Keratinocyte (primary cell): ENCODE data around the gene CCNB1IP1. TPM values are rescaled to one million over a fixed set of nuclear protein-coding genes. Genes with fewer than 3 reads are reported as not detected.

Experiments used
- DNase-seq: peaks from one replicate; pipeline ENCODE4 v3.0.0-alpha.2; 2011; ENCODE audit warnings: low read depth, missing footprints, low spot score
- FAIRE-seq: peaks from 2 replicates; lab custom pipeline; 2011; peaks lifted over from hg19 to GRCh38; lab: Jason Lieb, UNC
- H2AFZ ChIP-seq: 2 replicates; pipeline ENCODE4 v1.6.0; 2012; ENCODE audit warnings: low read length, control low read depth, inconsistent platforms; ENCODE audit not compliant: control insufficient read depth
- H3K27ac ChIP-seq: 2 replicates; pipeline ENCODE4 v1.5.1; 2011; ENCODE audit warnings: low read length; ENCODE audit not compliant: control insufficient read depth, insufficient read depth
- H3K27me3 ChIP-seq: 3 replicates; pipeline ENCODE4 v1.6.0; 2011; ENCODE audit warnings: low read length; ENCODE audit not compliant: control insufficient read depth, insufficient read depth; ENCODE audit errors: extremely low read depth
- H3K36me3 ChIP-seq, 2 experiments: 2 replicates in 1 of 2; 3 replicates in 1 of 2; pipeline ENCODE4 v1.5.1; 2011; ENCODE audit warnings: low read length in 2 of 2, mild to moderate bottlenecking in 1 of 2; ENCODE audit not compliant: control insufficient read depth in 2 of 2, insufficient read depth in 2 of 2; ENCODE audit errors: extremely low read depth in 1 of 2
- H3K4me1 ChIP-seq: 3 replicates; pipeline ENCODE4 v1.5.1; 2011; ENCODE audit warnings: low read length; ENCODE audit not compliant: control insufficient read depth, insufficient read depth; ENCODE audit errors: extremely low read depth
- H3K4me2 ChIP-seq: 3 replicates; pipeline ENCODE4 v1.6.0; 2011; ENCODE audit warnings: low read depth, low read length; ENCODE audit not compliant: control insufficient read depth, insufficient read depth; ENCODE audit errors: extremely low read depth
- H3K4me3 ChIP-seq, 3 experiments: fragments of 200-600 bp in 1 of 3; sonication (generic) in 1 of 3; 2 replicates in 2 of 3; 3 replicates in 1 of 3; pipeline ENCODE4 v1.5.1; 2011 to 2016; ENCODE audit warnings: low read length in 3 of 3, mild to moderate bottlenecking in 3 of 3, control low read depth in 2 of 3, inconsistent platforms in 1 of 3, low read depth in 1 of 3, mixed read lengths in 1 of 3, mixed run types in 1 of 3, moderate library complexity in 1 of 3; ENCODE audit not compliant: control insufficient read depth in 2 of 3, insufficient read depth in 2 of 3; ENCODE audit errors: extremely low read depth in 1 of 3
- H3K79me2 ChIP-seq: 2 replicates; pipeline ENCODE4 v1.6.0; 2012; ENCODE audit warnings: low read length; ENCODE audit not compliant: control insufficient read depth, insufficient read depth
- H3K9ac ChIP-seq: 3 replicates; pipeline ENCODE4 v1.6.0; 2011; ENCODE audit warnings: low read length; ENCODE audit not compliant: control insufficient read depth, insufficient read depth; ENCODE audit errors: extremely low read depth
- H3K9me1 ChIP-seq: 3 replicates; pipeline ENCODE4 v1.6.0; 2011; ENCODE audit warnings: low read length; ENCODE audit not compliant: control insufficient read depth, insufficient read depth; ENCODE audit errors: extremely low read depth
- H3K9me3 ChIP-seq: 2 replicates; pipeline ENCODE4 v1.5.1; 2012; ENCODE audit warnings: low read depth, low read length; ENCODE audit not compliant: control insufficient read depth
- H4K20me1 ChIP-seq: 3 replicates; pipeline ENCODE4 v1.6.0; 2011; ENCODE audit warnings: low read length; ENCODE audit not compliant: control insufficient read depth, insufficient read depth; ENCODE audit errors: extremely low read depth
- CTCF ChIP-seq, 3 experiments: IDR thresholded peaks in 1 of 3; conservative IDR thresholded peaks in 1 of 3; optimal IDR thresholded peaks in 1 of 3; 2 replicates in 2 of 3; 3 replicates in 1 of 3; pipeline versions ENCODE3 to v1.5.1; 2011; ENCODE audit warnings: low read length in 3 of 3, mild to moderate bottlenecking in 3 of 3, moderate library complexity in 2 of 3, control low read depth in 1 of 3, inconsistent platforms in 1 of 3; ENCODE audit not compliant: insufficient read depth in 2 of 3; ENCODE audit errors: extremely low read depth in 1 of 3
- EZH2 ChIP-seq: IDR thresholded peaks from one replicate; pipeline ENCODE4 v1.6.1; 2012; ENCODE audit warnings: inconsistent platforms, mild to moderate bottlenecking, low read length, moderate library complexity
- dilution Hi-C: fragments of 300-500 bp; cut with MboI; formaldehyde crosslinking; loops from one replicate; pipeline ENCODE4 v1.7.0; 2020; ENCODE audit warnings: low sequenced_read_pairs; ENCODE audit not compliant: extremely low pct_ligation_motif_present
- polyA plus RNA-seq, 5 experiments: library from polyadenylated mRNA; depleted of rRNA in 3 of 5; stranded (reverse) in 3 of 5; stranded (forward) in 1 of 5; unstranded in 1 of 5; fragments of >200 nt; gene quantifications; 1 replicate in 1 of 5; 2 replicates in 3 of 5; 3 replicates in 1 of 5; pipeline versions ENCODE4 v1.2.1 to v1.2.3, GENCODE V29; 2011 to 2012; ENCODE audit warnings: missing spikeins in 2 of 5, low read depth in 1 of 5, low replicate concordance in 1 of 5

CCNB1IP1 gene
- polyA plus RNA-seq, 1 donor (not counting 4 experiments of a cell fraction or from before 2014, with no cell fraction given), result 65.8 TPM

GRCh38 chr14:20376071-20376588 lies 43.1 kb upstream of the CCNB1IP1 start:
- Histone ChIP-seq H3K79me2 (no peaks in the 10 kb centered on the region), H3K4me1 (no peaks in the 10 kb centered on the region), H3K4me3 (no peak overlapping the region), H4K20me1 (no peaks in the 10 kb centered on the region), H3K9me3 (no peaks in the 10 kb centered on the region), H3K36me3 (peaks cover 57 to 60% of the 10 kb centered on the region in 2 experiments), H3K9me1 (no peaks in the 10 kb centered on the region), H2AFZ (no peak overlapping the region), H3K9ac (no peak overlapping the region), H3K4me2 (no peak overlapping the region), H3K27me3 (no peaks in the 10 kb centered on the region), H3K27ac (no peak overlapping the region)
- dilution Hi-C loops, result no loop called here
- FAIRE-seq (no peak), DNase-seq (no peak)
- TF ChIP-seq CTCF (optimal IDR thresholded peaks at IDR 0.05 in 1 of 3, IDR thresholded peaks at IDR 0.05 in 1 of 3, conservative IDR thresholded peaks at IDR 0.05 in 1 of 3; ENCODE audit: extremely low read depth in 1 of 3, insufficient read depth in 2 of 3, low read length in 3 of 3) (no peak), EZH2 (no peak)

- Histone ChIP-seq H3K27ac (no peak overlapping the region), H3K4me2 (no peak overlapping the region), H3K9me1 (no peaks in the 10 kb centered on the region), H3K9ac (no peak overlapping the region), H3K9me3 (no peaks in the 10 kb centered on the region), H2AFZ (no peak overlapping the region), H3K4me3 (no peak overlapping the region), H3K79me2 (no peaks in the 10 kb centered on the region), H3K4me1 (no peaks in the 10 kb centered on the region), H3K27me3 (no peaks in the 10 kb centered on the region), H4K20me1 (no peaks in the 10 kb centered on the region), H3K36me3 (peaks cover 54% of the 10 kb centered on the region in 2 experiments)
- dilution Hi-C loops, result no loop called here
- TF ChIP-seq CTCF (optimal IDR thresholded peaks at IDR 0.05 in 1 of 3, IDR thresholded peaks at IDR 0.05 in 1 of 3, conservative IDR thresholded peaks at IDR 0.05 in 1 of 3; ENCODE audit: extremely low read depth in 1 of 3, insufficient read depth in 2 of 3, low read length in 3 of 3) (no peak), EZH2 (no peak)
- DNase-seq (no peak), FAIRE-seq (no peak)
Observed at GRCh38 chr14:20375471-20375870, 42.4 kb upstream of the CCNB1IP1 start.
